Activated T-cell treated with anti-CD3 and anti-CD28 coated beads for 4 hours (primary cell): ENCODE results near the gene RAB28.

Experiments used
- DNase-seq: peaks from one replicate; pipeline ENCODE4 v3.0.0-alpha.2; 2020

Gene RAB28

GRCh38 chr4:13367691-13368090 lies 116.4 kb downstream of the RAB28 start:
- DNase-seq = no peak

GRCh38 chr4:13367244-13367643 lies 116.9 kb downstream of the RAB28 start:
- no peak for DNase-seq

- no peak for DNase-seq
Measured at GRCh38 chr4:13365195-13365594, 118.9 kb downstream of the RAB28 start.

- no peak for DNase-seq
Measured at GRCh38 chr4:13364653-13365052, 119.5 kb downstream of the RAB28 start.

- no peak for DNase-seq
Measured at GRCh38 chr4:13364172-13364571, 120.0 kb downstream of the RAB28 start.

- DNase-seq = no peak
Measured at GRCh38 chr4:13359809-13360208, 124.3 kb downstream of the RAB28 start.

- no peak for DNase-seq
Measured at GRCh38 chr4:13355111-13355880, 128.8 kb downstream of the RAB28 start.

- DNase-seq = no peak
Measured at GRCh38 chr4:13349096-13349495, 135.0 kb downstream of the RAB28 start.

- DNase-seq = no peak
Measured at GRCh38 chr4:13348216-13348615, 135.9 kb downstream of the RAB28 start.

GRCh38 chr4:13347517-13348125 lies 136.5 kb downstream of the RAB28 start:
- DNase-seq = no peak

- no peak for DNase-seq
Measured at GRCh38 chr4:13344216-13344615, 139.9 kb downstream of the RAB28 start.

- no peak for DNase-seq
Measured at GRCh38 chr4:13340672-13341071, 143.5 kb downstream of the RAB28 start.

- DNase-seq = no peak
Measured at GRCh38 chr4:13331827-13332226, 152.3 kb downstream of the RAB28 start.

GRCh38 chr4:13329963-13330362 lies 154.2 kb downstream of the RAB28 start:
- no peak for DNase-seq

GRCh38 chr4:13329340-13329850 lies 154.7 kb downstream of the RAB28 start:
- no peak for DNase-seq

- no peak for DNase-seq
Measured at GRCh38 chr4:13328591-13328990, 155.5 kb downstream of the RAB28 start.

- DNase-seq = no peak
Measured at GRCh38 chr4:13327991-13328390, 156.1 kb downstream of the RAB28 start.

GRCh38 chr4:13325744-13326143 lies 158.4 kb downstream of the RAB28 start:
- DNase-seq = no peak

GRCh38 chr4:13323921-13324320 lies 160.2 kb downstream of the RAB28 start:
- DNase-seq = no peak

GRCh38 chr4:13322681-13323101 lies 161.4 kb downstream of the RAB28 start:
- DNase-seq = no peak
